Cerebellar cortex (tissue), 1 donor: Measurements from ENCODE around the gene CHAT.

ENCODE experiments used
- DNase-seq: peaks from one replicate; pipeline ENCODE4 v3.0.0-alpha.2; 2015; ENCODE audit warnings: low spot score

CHAT gene

GRCh38 chr10:49688920-49689319, 75.1 kb downstream of the CHAT start:
- DNase-seq, result no peak

DNA sequence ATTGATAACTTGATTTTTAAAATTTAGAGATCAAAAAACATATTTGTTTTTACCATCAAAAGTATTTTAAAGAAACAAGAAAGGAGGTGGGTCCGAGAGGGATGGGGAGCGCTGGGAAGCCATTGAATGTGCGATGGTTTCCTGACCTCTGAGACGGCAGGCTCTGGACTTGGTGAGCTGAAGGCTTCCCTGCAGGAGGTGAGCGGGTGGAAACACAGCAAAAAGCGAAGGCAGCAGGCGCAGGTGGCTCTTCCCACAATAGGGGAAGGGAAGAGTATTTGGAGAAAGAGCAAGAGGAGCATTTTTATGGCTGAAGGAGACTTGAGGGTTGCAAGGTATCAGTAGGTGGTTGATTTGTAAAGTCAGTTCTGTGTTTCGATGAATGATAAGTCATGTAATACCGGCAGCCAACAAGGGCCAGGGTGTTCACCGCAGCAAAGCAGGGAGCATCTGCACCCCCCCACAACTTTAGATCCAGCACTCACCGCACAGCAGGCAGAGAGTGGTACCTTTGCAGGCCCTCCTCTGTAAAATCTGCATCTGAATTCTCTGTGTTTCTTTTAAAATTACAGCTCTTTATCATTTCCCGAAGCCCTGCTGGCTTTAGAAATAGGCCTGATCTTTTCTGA, 76.2 kb downstream of the CHAT start:
- DNase-seq, result no peak

- no peak for DNase-seq
These were observed 77.0 kb downstream of the CHAT start for GRCh38 chr10:49690698-49691356.

- DNase-seq, result no peak
These were observed 77.8 kb downstream of the CHAT start for GRCh38 chr10:49691588-49691987.

- no peak for DNase-seq
These were observed 80.6 kb downstream of the CHAT start for GRCh38 chr10:49694466-49694865.

DNA sequence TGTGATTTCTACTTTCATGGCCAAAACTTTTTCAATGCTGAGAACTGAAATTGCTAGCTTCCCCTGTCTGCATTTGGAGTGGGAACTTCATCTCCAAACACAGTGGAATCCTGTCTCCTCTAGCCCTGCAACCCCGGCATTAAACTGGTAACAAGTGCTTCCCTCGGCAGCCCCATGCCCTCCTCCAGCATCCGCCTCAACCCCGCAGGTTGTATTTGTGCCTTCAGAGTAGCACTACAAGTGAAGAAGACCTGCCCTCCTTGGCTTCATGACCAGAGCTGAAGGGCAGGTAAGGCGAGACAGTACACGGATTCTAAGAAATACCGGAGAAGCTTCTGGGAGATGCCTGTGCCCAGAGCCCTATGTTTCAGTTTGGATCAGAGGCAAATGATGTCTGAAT, 82.5 kb downstream of the CHAT start:
- DNase-seq, result no peak

GRCh38 chr10:49698679-49699078, 84.8 kb downstream of the CHAT start:
- DNase-seq, result no peak

GRCh38 chr10:49700211-49700610, 86.4 kb downstream of the CHAT start:
- DNase-seq, result no peak

DNA sequence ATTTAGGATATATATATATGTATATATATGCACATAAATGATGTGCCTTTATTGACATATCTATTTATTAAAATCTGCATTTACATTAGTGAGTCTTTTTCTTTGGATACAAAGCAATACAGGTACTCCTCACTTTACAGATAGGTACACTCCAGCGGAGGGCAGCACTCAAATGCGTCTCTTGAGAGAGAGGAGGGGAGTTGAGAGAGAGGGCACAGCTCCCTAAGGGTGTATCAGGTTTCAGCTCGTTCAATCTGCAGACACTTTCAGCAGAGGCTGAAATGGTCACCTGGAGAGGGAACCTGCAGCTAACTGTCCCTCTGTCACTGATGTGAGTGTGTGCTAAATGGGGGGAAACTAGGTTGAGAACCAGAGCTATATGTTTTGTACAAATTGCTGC, 87.2 kb downstream of the CHAT start:
- DNase-seq, result no peak

GRCh38 chr10:49707585-49707984, 93.7 kb downstream of the CHAT start:
- no peak for DNase-seq

GRCh38 chr10:49709934-49710333, 96.1 kb downstream of the CHAT start:
- no peak for DNase-seq

DNA sequence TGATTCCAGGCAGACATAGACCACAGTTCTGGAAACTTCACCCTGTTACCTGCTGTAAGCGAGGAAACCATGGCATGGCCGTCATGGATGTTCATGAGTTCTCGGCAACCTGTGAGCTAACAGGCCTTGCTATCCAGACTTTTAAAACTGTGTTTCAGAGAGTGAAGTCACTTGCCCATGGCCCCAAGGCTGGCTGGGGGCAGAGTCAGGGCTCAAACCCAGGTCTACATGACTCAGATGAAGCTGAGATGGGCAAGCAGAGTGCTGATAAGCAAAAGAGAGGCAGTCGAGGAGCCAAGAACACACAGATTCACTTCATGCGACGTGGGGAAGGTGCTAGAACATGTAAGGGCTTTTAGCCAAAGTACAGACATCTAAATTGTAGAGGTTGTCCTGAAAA, 97.1 kb downstream of the CHAT start:
- no peak for DNase-seq

DNA sequence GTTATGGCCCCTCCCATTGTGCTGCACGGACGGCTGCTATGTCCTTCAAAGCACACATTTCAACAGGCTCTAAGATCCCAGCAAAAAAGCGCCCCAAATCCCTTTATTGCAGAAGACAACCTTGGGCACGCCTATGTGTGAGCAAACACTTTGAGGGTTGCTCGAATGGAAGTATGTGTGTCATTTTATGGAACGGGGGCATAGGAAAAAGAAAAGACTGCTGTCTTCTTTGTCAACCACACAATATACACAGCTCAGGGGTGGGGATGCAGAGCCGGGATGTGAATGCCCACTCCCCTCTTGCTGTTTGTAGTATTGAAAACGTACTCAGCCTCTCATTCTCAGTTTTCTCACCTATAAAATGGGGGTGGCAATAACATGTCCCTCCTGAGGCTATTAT, 97.6 kb downstream of the CHAT start:
- DNase-seq, result no peak

- no peak for DNase-seq
These were observed 99.4 kb downstream of the CHAT start for GRCh38 chr10:49713266-49713665.
